ENCODE data around the gene STXBP4.

STXBP4 gene

GRCh38 chr17:55190748-55191147 lies 222.2 kb downstream of the STXBP4 start:
- Histone ChIP-seq H3K4me1 (ENCODE audit: control insufficient read depth, insufficient read depth, low read length, poor library complexity, severe bottlenecking) (no peaks in the 10 kb centered on the region), H3K9me3 (ENCODE audit: control insufficient read depth, low read length) (no peaks in the 10 kb centered on the region), H3K27ac (ENCODE audit: low read depth, low read length, severe bottlenecking) (no peak overlapping the region), H3K4me3 (ENCODE audit: extremely low read depth, insufficient read depth, low read length, poor library complexity, severe bottlenecking) (no peak overlapping the region), H3K36me3 (ENCODE audit: control insufficient read depth, insufficient read depth, low read length) (no peaks in the 10 kb centered on the region)
- 63% methylated on average over 1 of the region's 2 CpGs; no CpG with 5 or more reads in 1 of the 2 experiments for WGBS, 2 experiments (ENCODE audit: insufficient coverage in 2 of 2)

- H3K4me1 ChIP-seq (ENCODE audit: control insufficient read depth, insufficient read depth, low read length, poor library complexity, severe bottlenecking) = no peaks in the 10 kb centered on the region
- no peak overlapping the region for H3K27ac ChIP-seq (ENCODE audit: low read depth, low read length, severe bottlenecking)
- H3K4me3 ChIP-seq (ENCODE audit: extremely low read depth, insufficient read depth, low read length, poor library complexity, severe bottlenecking) = no peak overlapping the region
- WGBS, 2 experiments (ENCODE audit: insufficient coverage in 2 of 2) = 88 to 89% methylated on average over 1 to 2 of the region's 2 CpGs
- H3K36me3 ChIP-seq (ENCODE audit: control insufficient read depth, insufficient read depth, low read length) = no peaks in the 10 kb centered on the region
- H3K9me3 ChIP-seq (ENCODE audit: control insufficient read depth, low read length) = no peaks in the 10 kb centered on the region
Measured at GRCh38 chr17:55198690-55199370, 230.3 kb downstream of the STXBP4 start.

DNA sequence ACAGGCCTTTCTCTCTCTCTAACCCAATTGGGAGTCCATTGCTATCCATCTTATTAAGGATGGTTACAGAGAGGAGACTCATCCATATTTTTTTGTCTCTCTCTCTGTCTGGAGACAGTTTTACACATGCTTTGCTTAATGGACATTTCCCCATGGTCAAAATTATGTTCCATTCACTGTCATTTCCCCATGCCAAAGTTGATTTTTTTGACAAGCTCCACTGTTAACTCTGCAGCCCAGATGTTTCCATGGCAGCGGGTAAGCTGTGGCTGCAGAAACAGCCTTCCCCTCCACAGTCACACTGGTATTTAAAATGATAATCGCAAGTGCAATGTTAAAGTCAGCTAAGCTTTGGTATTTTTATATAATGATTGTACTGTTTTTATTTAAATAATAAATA lies 232.3 kb downstream of the STXBP4 start:
- Histone ChIP-seq H3K9me3 (ENCODE audit: control insufficient read depth, low read length) (no peaks in the 10 kb centered on the region), H3K27ac (ENCODE audit: low read depth, low read length, severe bottlenecking) (no peak overlapping the region), H3K4me3 (ENCODE audit: extremely low read depth, insufficient read depth, low read length, poor library complexity, severe bottlenecking) (no peak overlapping the region), H3K4me1 (ENCODE audit: control insufficient read depth, insufficient read depth, low read length, poor library complexity, severe bottlenecking) (no peaks in the 10 kb centered on the region), H3K36me3 (ENCODE audit: control insufficient read depth, insufficient read depth, low read length) (no peaks in the 10 kb centered on the region)
- WGBS, 2 experiments (ENCODE audit: insufficient coverage in 2 of 2) = 100% methylated on average over 1 of the region's 2 CpGs; no CpG with 5 or more reads in 1 of the 2 experiments

DNA sequence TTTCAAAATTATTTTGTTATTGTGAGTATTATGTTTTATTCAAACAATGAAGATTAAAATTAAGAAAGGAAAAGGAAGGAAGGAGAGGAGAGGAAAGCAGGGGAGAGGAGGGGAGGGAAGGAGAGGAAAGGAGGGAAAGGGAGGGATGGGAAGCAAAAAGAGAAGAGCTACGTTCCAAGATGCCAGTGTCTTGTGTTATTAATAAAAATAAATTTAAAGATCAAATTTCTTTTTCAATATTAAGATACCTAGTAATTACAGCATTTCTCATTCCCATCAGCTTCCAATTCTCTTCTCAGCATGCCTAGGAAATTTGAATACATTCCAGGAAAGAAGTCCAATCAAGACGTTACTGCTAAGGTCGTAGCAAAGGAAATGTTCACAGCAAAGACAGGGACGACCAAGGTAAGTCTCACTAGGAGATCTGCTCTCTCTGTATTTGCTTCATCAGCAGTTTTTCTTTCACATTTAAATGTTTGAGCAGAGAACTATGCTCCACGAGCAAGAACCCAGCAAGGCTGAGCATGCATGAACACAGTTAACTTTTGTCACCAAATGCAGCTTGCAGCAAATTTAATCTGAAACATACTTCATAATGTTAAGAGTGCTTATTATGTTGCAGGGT lies 232.9 kb downstream of the STXBP4 start:
- no peaks in the 10 kb centered on the region for H3K36me3 ChIP-seq (ENCODE audit: control insufficient read depth, insufficient read depth, low read length)
- no peaks in the 10 kb centered on the region for H3K9me3 ChIP-seq (ENCODE audit: control insufficient read depth, low read length)
- no peak overlapping the region for H3K4me3 ChIP-seq (ENCODE audit: extremely low read depth, insufficient read depth, low read length, poor library complexity, severe bottlenecking)
- 35 to 37% methylated on average over 3 to 4 of the region's 5 CpGs for WGBS, 2 experiments (ENCODE audit: insufficient coverage in 2 of 2)
- no peak overlapping the region for H3K27ac ChIP-seq (ENCODE audit: low read depth, low read length, severe bottlenecking)
- no peaks in the 10 kb centered on the region for H3K4me1 ChIP-seq (ENCODE audit: control insufficient read depth, insufficient read depth, low read length, poor library complexity, severe bottlenecking)

GRCh38 chr17:55202896-55203295 lies 234.3 kb downstream of the STXBP4 start:
- 80 to 100% methylated on average over 1 to 2 of the region's 2 CpGs for WGBS, 2 experiments (ENCODE audit: insufficient coverage in 2 of 2)
- Histone ChIP-seq H3K27ac (ENCODE audit: low read depth, low read length, severe bottlenecking) (no peak overlapping the region), H3K9me3 (ENCODE audit: control insufficient read depth, low read length) (no peaks in the 10 kb centered on the region), H3K36me3 (ENCODE audit: control insufficient read depth, insufficient read depth, low read length) (no peaks in the 10 kb centered on the region), H3K4me1 (ENCODE audit: control insufficient read depth, insufficient read depth, low read length, poor library complexity, severe bottlenecking) (no peaks in the 10 kb centered on the region), H3K4me3 (ENCODE audit: extremely low read depth, insufficient read depth, low read length, poor library complexity, severe bottlenecking) (no peak overlapping the region)

DNA sequence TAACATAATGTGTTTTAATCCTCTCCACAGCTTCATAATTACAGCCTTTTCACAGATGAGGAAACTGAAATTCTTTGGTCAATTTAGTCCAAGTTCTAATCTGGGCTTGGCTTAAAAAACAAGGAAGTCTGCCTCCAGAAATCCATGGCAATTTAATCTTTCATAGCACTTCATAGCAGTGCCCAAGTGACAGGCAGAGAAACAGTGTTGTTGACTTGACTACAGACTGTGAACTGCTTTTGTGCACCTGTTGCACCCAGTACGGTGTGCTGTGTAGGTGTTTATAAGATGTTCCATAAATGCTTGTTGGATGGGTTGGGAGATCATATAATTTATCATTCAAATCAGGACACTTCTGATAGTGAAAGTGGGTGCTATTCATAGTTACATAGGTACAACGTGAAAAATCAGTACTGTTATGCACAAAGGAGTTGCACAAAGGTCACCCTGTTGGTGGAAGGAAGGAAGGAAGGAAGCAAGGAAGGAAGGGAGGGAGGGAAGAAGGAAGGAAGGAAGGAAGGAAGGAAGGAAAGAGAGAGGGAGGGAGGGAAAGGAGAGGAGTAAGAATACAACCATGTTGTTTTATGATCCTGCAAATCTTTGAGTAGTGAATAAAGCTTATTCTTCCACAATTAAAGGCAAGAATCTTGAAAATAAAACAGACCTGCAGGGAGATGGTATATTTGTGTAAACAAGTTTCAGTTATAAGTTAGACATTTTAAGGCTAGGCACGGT lies 239.7 kb downstream of the STXBP4 start:
- WGBS, 2 experiments (ENCODE audit: insufficient coverage in 2 of 2) = 83 to 92% methylated on average over 1 to 2 of the region's 3 CpGs
- no peak overlapping the region for H3K27ac ChIP-seq (ENCODE audit: low read depth, low read length, severe bottlenecking)
- no peaks in the 10 kb centered on the region for H3K36me3 ChIP-seq (ENCODE audit: control insufficient read depth, insufficient read depth, low read length)
- no peaks in the 10 kb centered on the region for H3K4me1 ChIP-seq (ENCODE audit: control insufficient read depth, insufficient read depth, low read length, poor library complexity, severe bottlenecking)
- H3K4me3 ChIP-seq (ENCODE audit: extremely low read depth, insufficient read depth, low read length, poor library complexity, severe bottlenecking) = no peak overlapping the region
- H3K9me3 ChIP-seq (ENCODE audit: control insufficient read depth, low read length) = no peaks in the 10 kb centered on the region

GRCh38 chr17:55210292-55210691 lies 241.7 kb downstream of the STXBP4 start:
- Histone ChIP-seq H3K9me3 (ENCODE audit: control insufficient read depth, low read length) (no peaks in the 10 kb centered on the region), H3K4me1 (ENCODE audit: control insufficient read depth, insufficient read depth, low read length, poor library complexity, severe bottlenecking) (no peaks in the 10 kb centered on the region), H3K27ac (ENCODE audit: low read depth, low read length, severe bottlenecking) (no peak overlapping the region), H3K36me3 (ENCODE audit: control insufficient read depth, insufficient read depth, low read length) (no peaks in the 10 kb centered on the region), H3K4me3 (ENCODE audit: extremely low read depth, insufficient read depth, low read length, poor library complexity, severe bottlenecking) (no peak overlapping the region)
- WGBS, 2 experiments (ENCODE audit: insufficient coverage in 2 of 2) = no CpG with 5 or more reads among the region's 1 CpG

- Histone ChIP-seq H3K27ac (ENCODE audit: low read depth, low read length, severe bottlenecking) (no peak overlapping the region), H3K4me1 (ENCODE audit: control insufficient read depth, insufficient read depth, low read length, poor library complexity, severe bottlenecking) (no peaks in the 10 kb centered on the region), H3K4me3 (ENCODE audit: extremely low read depth, insufficient read depth, low read length, poor library complexity, severe bottlenecking) (no peak overlapping the region), H3K36me3 (ENCODE audit: control insufficient read depth, insufficient read depth, low read length) (no peaks in the 10 kb centered on the region), H3K9me3 (ENCODE audit: control insufficient read depth, low read length) (no peaks in the 10 kb centered on the region)
- 62 to 67% methylated on average over 3 of the region's 5 CpGs for WGBS, 2 experiments (ENCODE audit: insufficient coverage in 2 of 2)
Measured at GRCh38 chr17:55212880-55213279, 244.3 kb downstream of the STXBP4 start.

DNA sequence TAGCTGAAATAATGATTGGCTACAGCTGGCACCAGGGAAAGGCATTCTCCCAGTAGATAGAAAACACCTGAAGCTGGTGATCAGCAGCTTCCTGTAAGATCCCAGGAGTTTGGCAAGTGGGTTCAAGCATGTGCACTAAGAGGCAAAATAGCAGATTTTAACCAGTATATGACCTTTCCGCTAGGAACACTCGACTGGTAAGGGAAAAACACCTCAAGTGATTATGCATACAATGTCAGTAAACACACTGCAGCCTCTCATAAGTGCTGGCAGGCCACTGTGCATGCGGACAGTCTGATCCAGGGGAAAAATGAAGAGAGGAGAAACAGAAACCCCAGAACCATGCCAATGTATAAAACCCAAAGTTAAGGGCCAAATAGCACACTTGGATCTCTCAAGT lies 247.1 kb downstream of the STXBP4 start:
- H3K36me3 ChIP-seq (ENCODE audit: control insufficient read depth, insufficient read depth, low read length) = no peaks in the 10 kb centered on the region
- H3K27ac ChIP-seq (ENCODE audit: low read depth, low read length, severe bottlenecking) = no peak overlapping the region
- no peak overlapping the region for H3K4me3 ChIP-seq (ENCODE audit: extremely low read depth, insufficient read depth, low read length, poor library complexity, severe bottlenecking)
- WGBS, 2 experiments (ENCODE audit: insufficient coverage in 2 of 2) = 100% methylated on average over 2 of the region's 3 CpGs; no CpG with 5 or more reads in 1 of the 2 experiments
- H3K4me1 ChIP-seq (ENCODE audit: control insufficient read depth, insufficient read depth, low read length, poor library complexity, severe bottlenecking) = no peaks in the 10 kb centered on the region
- H3K9me3 ChIP-seq (ENCODE audit: control insufficient read depth, low read length) = no peaks in the 10 kb centered on the region

- no peaks in the 10 kb centered on the region for H3K9me3 ChIP-seq (ENCODE audit: control insufficient read depth, low read length)
- 84% methylated on average over 2 of the region's 3 CpGs; no CpG with 5 or more reads in 1 of the 2 experiments for WGBS, 2 experiments (ENCODE audit: insufficient coverage in 2 of 2)
- H3K4me1 ChIP-seq (ENCODE audit: control insufficient read depth, insufficient read depth, low read length, poor library complexity, severe bottlenecking) = no peaks in the 10 kb centered on the region
- no peaks in the 10 kb centered on the region for H3K36me3 ChIP-seq (ENCODE audit: control insufficient read depth, insufficient read depth, low read length)
- H3K27ac ChIP-seq (ENCODE audit: low read depth, low read length, severe bottlenecking) = no peak overlapping the region
- H3K4me3 ChIP-seq (ENCODE audit: extremely low read depth, insufficient read depth, low read length, poor library complexity, severe bottlenecking) = no peak overlapping the region
Measured at GRCh38 chr17:55216888-55217287, 248.3 kb downstream of the STXBP4 start.
